OCI-LY7 (cell line): Measurements from ENCODE around the gene INF2.

Experiments used
- EZH2phosphoT487 ChIP-seq: fragments of 200-600 bp; sonication (generic); IDR thresholded peaks from 2 replicates; pipeline ENCODE4 v1.6.1; 2018; ENCODE audit warnings: low read depth, borderline replicate concordance, mild to moderate bottlenecking, mixed run types, antibody characterized with exemption, low read length, moderate library complexity, mixed read lengths
- TF ChIP-seq, protein P1 (sequence below): fragments of 200-600 bp; sonication (generic); conservative IDR thresholded peaks from 2 replicates; pipeline ENCODE4 v1.5.1; 2014; ENCODE audit warnings: mild to moderate bottlenecking, antibody characterized with exemption, low read length, moderate library complexity, mixed read lengths

GRCh38 chr14:104715871-104716270, 26.5 kb downstream of the INF2 start:
- TF ChIP-seq, protein P1, sequence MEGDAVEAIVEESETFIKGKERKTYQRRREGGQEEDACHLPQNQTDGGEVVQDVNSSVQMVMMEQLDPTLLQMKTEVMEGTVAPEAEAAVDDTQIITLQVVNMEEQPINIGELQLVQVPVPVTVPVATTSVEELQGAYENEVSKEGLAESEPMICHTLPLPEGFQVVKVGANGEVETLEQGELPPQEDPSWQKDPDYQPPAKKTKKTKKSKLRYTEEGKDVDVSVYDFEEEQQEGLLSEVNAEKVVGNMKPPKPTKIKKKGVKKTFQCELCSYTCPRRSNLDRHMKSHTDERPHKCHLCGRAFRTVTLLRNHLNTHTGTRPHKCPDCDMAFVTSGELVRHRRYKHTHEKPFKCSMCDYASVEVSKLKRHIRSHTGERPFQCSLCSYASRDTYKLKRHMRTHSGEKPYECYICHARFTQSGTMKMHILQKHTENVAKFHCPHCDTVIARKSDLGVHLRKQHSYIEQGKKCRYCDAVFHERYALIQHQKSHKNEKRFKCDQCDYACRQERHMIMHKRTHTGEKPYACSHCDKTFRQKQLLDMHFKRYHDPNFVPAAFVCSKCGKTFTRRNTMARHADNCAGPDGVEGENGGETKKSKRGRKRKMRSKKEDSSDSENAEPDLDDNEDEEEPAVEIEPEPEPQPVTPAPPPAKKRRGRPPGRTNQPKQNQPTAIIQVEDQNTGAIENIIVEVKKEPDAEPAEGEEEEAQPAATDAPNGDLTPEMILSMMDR, result no peak
- TF ChIP-seq EZH2phosphoT487, result no peak
